GM12891 (cell line): ENCODE data around the gene GRAMD1A.

Experiments used
- PAX5 ChIP-seq: IDR thresholded peaks from 2 replicates; pipeline ENCODE4 v1.6.1; 2011; ENCODE audit warnings: low read length, moderate library complexity, mild to moderate bottlenecking; ENCODE audit not compliant: insufficient read depth, severe bottlenecking
- POLR2A ChIP-seq: IDR thresholded peaks from 2 replicates; pipeline ENCODE4 v1.6.1; 2011; ENCODE audit warnings: low read depth, low read length, control low read depth
- POLR2AphosphoS5 ChIP-seq: IDR thresholded peaks from 2 replicates; pipeline ENCODE4 v1.6.1; 2011; ENCODE audit warnings: low read depth, low read length, control low read depth
- SPI1 ChIP-seq: IDR thresholded peaks from 2 replicates; pipeline ENCODE4 v1.6.1; 2011; ENCODE audit warnings: low read depth, low read length, control low read depth
- TAF1 ChIP-seq: IDR thresholded peaks from 2 replicates; pipeline ENCODE4 v1.6.1; 2011; ENCODE audit warnings: low read depth, low read length, control low read depth

GRCh38 chr19:34975056-34975455 is 25.1 kb upstream of the GRAMD1A start:
- no peak for TF ChIP-seq PAX5
- no peak for TF ChIP-seq TAF1
- no peak for TF ChIP-seq POLR2A
- no peak for TF ChIP-seq POLR2AphosphoS5
- no peak for TF ChIP-seq SPI1
